KOPT-K1 (cell line): ENCODE data around the gene NCF4.

Experiments used
- H3K27ac ChIP-seq: fragments of 200-600 bp; sonication (generic); 2 replicates; pipeline ENCODE4 v1.5.1; 2016; ENCODE audit warnings: antibody characterized with exemption, mild to moderate bottlenecking, low read depth, low read length; ENCODE audit not compliant: poor library complexity, severe bottlenecking
- H3K36me3 ChIP-seq: fragments of 200-600 bp; sonication (generic); 2 replicates; pipeline ENCODE4 v1.5.1; 2017; ENCODE audit warnings: antibody characterized with exemption, mild to moderate bottlenecking, low read length, moderate library complexity; ENCODE audit not compliant: insufficient read depth
- H3K9me3 ChIP-seq: fragments of 200-600 bp; sonication (generic); 2 replicates; pipeline ENCODE4 v1.5.1; 2017; ENCODE audit warnings: antibody characterized with exemption, low read length, mild to moderate bottlenecking; ENCODE audit not compliant: insufficient read depth, poor library complexity, severe bottlenecking

Gene NCF4

GRCh38 chr22:36926309-36926708, 65.5 kb downstream of the NCF4 start:
- Histone ChIP-seq H3K9me3 (no peaks in the 10 kb centered on the region), H3K27ac (no peak overlapping the region), H3K36me3 (no peaks in the 10 kb centered on the region)

DNA sequence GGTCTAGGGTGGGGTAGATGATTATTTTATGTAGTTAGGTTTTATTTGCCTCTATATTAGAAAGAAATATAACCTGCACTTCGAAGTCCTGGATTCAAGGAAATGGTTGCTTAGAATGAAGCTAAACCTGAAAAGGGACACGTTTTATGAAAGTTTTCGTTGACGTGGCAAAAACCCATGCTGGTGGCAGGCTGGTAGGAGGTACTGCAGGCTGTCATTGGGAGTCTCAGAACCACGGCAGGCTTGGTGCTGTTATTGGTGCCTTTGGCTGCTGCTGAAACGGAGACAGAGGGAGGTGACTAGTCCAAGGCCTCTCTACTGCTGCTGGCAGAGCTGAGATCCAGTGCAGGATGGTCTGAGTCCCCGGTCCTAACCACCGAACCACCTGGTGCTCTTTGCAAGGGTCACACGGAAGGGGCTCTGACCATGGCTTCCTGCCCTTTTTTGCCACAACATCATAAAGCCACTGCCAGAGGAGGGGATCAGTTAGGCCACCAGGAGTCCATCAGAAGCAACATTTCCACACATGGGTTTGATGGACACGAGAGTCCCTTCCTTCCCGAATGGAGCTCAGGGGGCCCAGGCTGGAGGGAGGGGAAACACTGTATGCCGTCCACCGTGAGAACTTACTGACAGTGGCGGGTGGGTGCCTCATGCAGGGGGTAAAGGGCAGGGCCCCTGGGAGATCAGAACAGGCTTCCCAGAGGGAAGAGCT, 66.1 kb downstream of the NCF4 start:
- H3K9me3 ChIP-seq: no peaks in the 10 kb centered on the region
- no peaks in the 10 kb centered on the region for H3K36me3 ChIP-seq
- no peak overlapping the region for H3K27ac ChIP-seq
